Activated CD4-positive, alpha-beta T cell treated with anti-CD3 and anti-CD28 coated beads, Interleukin-2, amount 50 U/mL, for 16 hours (primary cell): ENCODE data around the gene TRIM69.

Source experiments
- DNase-seq: peaks from one replicate; pipeline ENCODE4 v3.0.0-alpha.2; 2020

The TRIM69 gene

DNA sequence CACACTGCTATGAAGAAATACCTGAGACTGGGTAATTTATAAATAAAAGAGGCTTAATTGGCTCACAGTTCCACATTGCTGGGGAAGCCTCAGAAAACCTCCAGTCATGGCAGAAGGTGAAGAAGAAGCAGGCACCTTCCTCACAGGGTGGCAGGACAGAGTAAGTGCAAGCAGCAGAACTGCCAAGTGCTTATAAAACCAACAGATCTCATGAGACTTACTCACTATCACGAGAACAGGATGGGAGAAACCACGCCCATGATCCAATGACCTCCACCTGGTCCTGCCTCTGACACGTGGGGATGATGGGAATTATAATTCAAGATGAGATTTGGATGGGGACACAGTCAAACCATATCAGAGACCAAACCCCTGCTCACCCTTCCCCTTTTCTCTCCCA is 75.0 kb downstream of the TRIM69 start:
- DNase-seq = no peak

DNA sequence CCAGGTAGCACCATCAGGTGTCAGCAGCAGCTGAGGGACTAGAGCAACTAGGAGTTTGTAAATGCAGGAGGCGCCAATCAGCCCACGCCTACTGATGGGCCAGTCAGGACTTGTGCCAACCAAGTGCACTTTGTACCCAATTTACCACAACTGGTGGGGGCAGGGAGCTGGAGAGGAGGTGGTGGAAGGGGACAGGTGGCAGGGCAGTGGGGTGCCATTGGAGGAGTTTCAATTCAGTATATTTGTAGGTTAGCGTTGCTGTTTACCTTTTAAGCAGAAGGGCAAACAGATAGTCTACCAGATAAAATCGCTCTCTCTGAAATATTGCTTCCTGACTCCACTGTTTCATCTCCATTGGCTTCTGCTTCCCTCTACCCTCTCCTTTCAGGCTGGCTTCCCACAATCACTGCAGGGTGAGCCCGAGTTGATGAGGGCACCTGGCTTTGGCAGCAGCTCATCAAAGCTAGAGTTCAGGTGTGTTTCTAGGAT is 75.7 kb downstream of the TRIM69 start:
- DNase-seq = no peak

DNA sequence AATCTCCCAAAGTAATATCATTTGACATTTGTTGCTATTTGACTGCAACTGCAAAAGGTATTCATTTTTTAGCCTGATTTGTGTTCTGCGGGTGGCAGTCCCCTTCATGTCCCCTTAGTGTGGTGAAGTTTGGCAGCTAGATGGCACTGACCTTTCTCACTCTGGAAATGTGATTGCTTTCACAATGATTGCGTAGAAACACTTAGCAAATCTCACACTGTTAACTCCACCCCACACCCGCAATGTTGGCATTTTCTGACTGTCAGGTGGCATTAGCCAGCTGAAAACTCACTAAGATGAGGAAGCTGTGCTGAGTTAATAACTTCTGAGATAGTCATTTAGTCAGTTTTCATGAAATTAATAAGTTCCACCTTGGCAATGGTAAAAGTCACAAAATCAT is 76.9 kb downstream of the TRIM69 start:
- peak; percentile 31 for DNase-seq
